Thyroid gland (tissue), 4 donors: ENCODE data around the gene TIAM2.

Experiments used
- POLR2A ChIP-seq, 2 donors: fragments of 450-650 bp; IDR thresholded peaks; one replicate each; pipeline ENCODE4 v1.6.1; 2017; ENCODE audit warnings: antibody characterized with exemption in 2 of 2, mild to moderate bottlenecking in 2 of 2, moderate library complexity in 1 of 2
- TF ChIP-seq, protein P1 (sequence below), 6 experiments: fragments of 200-600 bp in 3 of 6; fragments of 450-650 bp in 3 of 6; sonication (generic) in 3 of 6; IDR thresholded peaks; one replicate each; pipeline ENCODE4 v1.5.1; 2016 to 2019; ENCODE audit warnings: antibody characterized with exemption in 6 of 6, mild to moderate bottlenecking in 2 of 6, inconsistent platforms in 1 of 6, moderate library complexity in 1 of 6

DNA sequence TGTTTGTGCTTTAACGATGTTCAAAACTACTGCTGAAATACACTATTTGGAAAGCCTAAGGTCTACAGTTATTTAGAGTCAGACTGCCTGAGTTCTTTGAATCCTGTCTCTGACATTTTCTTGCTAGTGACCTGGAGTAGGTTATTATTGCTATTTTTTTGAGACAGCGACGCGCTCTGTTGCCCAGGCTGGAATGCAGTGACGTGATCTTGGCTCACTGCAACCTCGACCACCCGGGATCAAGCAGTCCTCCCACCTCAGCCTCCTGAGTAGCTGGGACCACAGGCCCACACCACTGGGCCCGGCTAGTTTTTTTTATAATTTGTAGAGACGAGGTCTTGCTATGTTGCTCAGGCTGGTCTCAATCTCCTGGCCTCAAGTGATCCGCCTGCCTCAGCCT, 96.6 kb downstream of the TIAM2 start:
- TF ChIP-seq, protein P1, sequence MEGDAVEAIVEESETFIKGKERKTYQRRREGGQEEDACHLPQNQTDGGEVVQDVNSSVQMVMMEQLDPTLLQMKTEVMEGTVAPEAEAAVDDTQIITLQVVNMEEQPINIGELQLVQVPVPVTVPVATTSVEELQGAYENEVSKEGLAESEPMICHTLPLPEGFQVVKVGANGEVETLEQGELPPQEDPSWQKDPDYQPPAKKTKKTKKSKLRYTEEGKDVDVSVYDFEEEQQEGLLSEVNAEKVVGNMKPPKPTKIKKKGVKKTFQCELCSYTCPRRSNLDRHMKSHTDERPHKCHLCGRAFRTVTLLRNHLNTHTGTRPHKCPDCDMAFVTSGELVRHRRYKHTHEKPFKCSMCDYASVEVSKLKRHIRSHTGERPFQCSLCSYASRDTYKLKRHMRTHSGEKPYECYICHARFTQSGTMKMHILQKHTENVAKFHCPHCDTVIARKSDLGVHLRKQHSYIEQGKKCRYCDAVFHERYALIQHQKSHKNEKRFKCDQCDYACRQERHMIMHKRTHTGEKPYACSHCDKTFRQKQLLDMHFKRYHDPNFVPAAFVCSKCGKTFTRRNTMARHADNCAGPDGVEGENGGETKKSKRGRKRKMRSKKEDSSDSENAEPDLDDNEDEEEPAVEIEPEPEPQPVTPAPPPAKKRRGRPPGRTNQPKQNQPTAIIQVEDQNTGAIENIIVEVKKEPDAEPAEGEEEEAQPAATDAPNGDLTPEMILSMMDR (IDR thresholded peaks at IDR 0.05): no peak
- no peak for TF ChIP-seq POLR2A (IDR thresholded peaks at IDR 0.05)
